HepG2 (cell line): ENCODE results near the gene TRA2B. TPM values are rescaled to one million over a fixed set of nuclear protein-coding genes. Genes with fewer than 3 reads are reported as not detected.

Experiments
- ARNT ChIP-seq: fragments of 450-650 bp; IDR thresholded peaks from 2 replicates; pipeline ENCODE4 v1.6.1; 2017
- HMG20B ChIP-seq: conservative IDR thresholded peaks from 2 replicates; pipeline ENCODE4 v1.6.1; 2016; ENCODE audit warnings: missing genetic modification reagents, missing compliant biosample characterization
- HNF4G ChIP-seq, 2 experiments: sonication (generic) in 1 of 2; formaldehyde crosslinking in 1 of 2; IDR thresholded peaks; 2 replicates each; pipeline versions ENCODE4 v1.4.0 to v1.6.1; 2011 to 2020; ENCODE audit warnings: borderline replicate concordance in 2 of 2, low read depth in 2 of 2, mild to moderate bottlenecking in 2 of 2, low read length in 1 of 2, missing genetic modification reagents in 1 of 2, moderate library complexity in 1 of 2
- KLF15 ChIP-seq: sonication (generic); formaldehyde crosslinking; IDR thresholded peaks from 2 replicates; pipeline ENCODE4 v1.8.1; 2023; ENCODE audit warnings: borderline replicate concordance, mild to moderate bottlenecking, inconsistent platforms, missing genetic modification reagents, mixed read lengths
- SAFB2 ChIP-seq: sonication (generic); formaldehyde crosslinking; IDR thresholded peaks from 2 replicates; pipeline ENCODE4 v1.5.1; 2020; ENCODE audit warnings: missing genetic modification reagents, low read depth, mild to moderate bottlenecking, borderline replicate concordance
- ZBTB38 ChIP-seq: sonication (generic); formaldehyde crosslinking; IDR thresholded peaks from 2 replicates; pipeline ENCODE4 v1.5.1; 2020; ENCODE audit warnings: mild to moderate bottlenecking, missing genetic modification reagents
- ZNF281 ChIP-seq: sonication (generic); formaldehyde crosslinking; IDR thresholded peaks from 2 replicates; pipeline ENCODE4 v1.4.0; 2020; ENCODE audit warnings: missing genetic modification reagents, borderline replicate concordance
- ZNF724P ChIP-seq: sonication (generic); formaldehyde crosslinking; IDR thresholded peaks from 2 replicates; pipeline ENCODE4 v1.8.0; 2022; ENCODE audit warnings: missing genetic modification reagents, borderline replicate concordance
- ZNF770 ChIP-seq: sonication (generic); formaldehyde crosslinking; IDR thresholded peaks from 2 replicates; pipeline ENCODE4 v1.5.0; 2020; ENCODE audit warnings: mild to moderate bottlenecking, missing genetic modification reagents
- ZUFSP ChIP-seq: sonication (generic); formaldehyde crosslinking; IDR thresholded peaks from 2 replicates; pipeline ENCODE4 v1.9.0; 2021; ENCODE audit warnings: missing genetic modification reagents, mild to moderate bottlenecking, borderline replicate concordance
- polyA plus RNA-seq, 8 experiments: library from polyadenylated mRNA; depleted of rRNA in 3 of 8; stranded (reverse) in 7 of 8; unstranded in 1 of 8; fragments of >200 nt; fragmentation: Illumina TruSeq in 4 of 8; extraction: Trizol in 4 of 8; gene quantifications; 2 replicates each; pipeline versions ENCODE4 v1.2.1 to v1.2.3, GENCODE V29; 2011 to 2016; ENCODE audit warnings: low read depth in 4 of 8, missing spikeins in 1 of 8, mixed read lengths in 1 of 8; ENCODE audit not compliant: insufficient read depth in 1 of 8
- total RNA-seq, 5 experiments: library from RNA; depleted of rRNA; stranded (reverse); fragments of >200 nt; fragmentation: Illumina TruSeq; extraction: Trizol; gene quantifications; 2 replicates each; pipeline ENCODE4 v1.2.3, GENCODE V29; 2016; ENCODE audit warnings: low read depth in 1 of 5
- TF ChIP-seq, protein P1 (sequence below): sonication (generic); formaldehyde crosslinking; conservative IDR thresholded peaks from 2 replicates; pipeline ENCODE4 v1.5.0; 2020; ENCODE audit warnings: missing genetic modification reagents
- TF ChIP-seq, protein P2 (sequence below): sonication (generic); formaldehyde crosslinking; IDR thresholded peaks from 2 replicates; pipeline ENCODE4 v1.4.0; 2020; ENCODE audit warnings: missing genetic modification reagents
- TF ChIP-seq, protein P3 (sequence below): sonication (generic); formaldehyde crosslinking; IDR thresholded peaks from 2 replicates; pipeline ENCODE4 v1.4.0; 2020; ENCODE audit warnings: missing genetic modification reagents

TRA2B gene
- total and polyA plus RNA-seq, 2 of the 13 experiments (the other 11 are each of a cell fraction or from before 2014, with no cell fraction given) = 105 to 241 TPM

- TF ChIP-seq ZBTB38 (CRISPR knock-in tag) = no peak
- TF ChIP-seq HNF4G (IDR thresholded peaks at IDR 0.05; ENCODE audit: borderline replicate concordance, low read depth, low read length) = peak; percentile 88
- 0 out of 2 replicates have a peak, but pooled peaks have one; percentile 41 for TF ChIP-seq HNF4G (CRISPR knock-in tag; IDR thresholded peaks at IDR 0.05; ENCODE audit: borderline replicate concordance, low read depth)
- TF ChIP-seq ZUFSP (CRISPR knock-in tag) = no peak
- no peak for TF ChIP-seq ZNF770 (CRISPR knock-in tag)
- no peak for TF ChIP-seq ARNT
- no peak for TF ChIP-seq ZNF281
- TF ChIP-seq, protein P1, sequence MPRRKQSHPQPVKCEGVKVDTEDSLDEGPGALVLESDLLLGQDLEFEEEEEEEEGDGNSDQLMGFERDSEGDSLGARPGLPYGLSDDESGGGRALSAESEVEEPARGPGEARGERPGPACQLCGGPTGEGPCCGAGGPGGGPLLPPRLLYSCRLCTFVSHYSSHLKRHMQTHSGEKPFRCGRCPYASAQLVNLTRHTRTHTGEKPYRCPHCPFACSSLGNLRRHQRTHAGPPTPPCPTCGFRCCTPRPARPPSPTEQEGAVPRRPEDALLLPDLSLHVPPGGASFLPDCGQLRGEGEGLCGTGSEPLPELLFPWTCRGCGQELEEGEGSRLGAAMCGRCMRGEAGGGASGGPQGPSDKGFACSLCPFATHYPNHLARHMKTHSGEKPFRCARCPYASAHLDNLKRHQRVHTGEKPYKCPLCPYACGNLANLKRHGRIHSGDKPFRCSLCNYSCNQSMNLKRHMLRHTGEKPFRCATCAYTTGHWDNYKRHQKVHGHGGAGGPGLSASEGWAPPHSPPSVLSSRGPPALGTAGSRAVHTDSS (CRISPR knock-in tag) = no peak
- TF ChIP-seq, protein P2, sequence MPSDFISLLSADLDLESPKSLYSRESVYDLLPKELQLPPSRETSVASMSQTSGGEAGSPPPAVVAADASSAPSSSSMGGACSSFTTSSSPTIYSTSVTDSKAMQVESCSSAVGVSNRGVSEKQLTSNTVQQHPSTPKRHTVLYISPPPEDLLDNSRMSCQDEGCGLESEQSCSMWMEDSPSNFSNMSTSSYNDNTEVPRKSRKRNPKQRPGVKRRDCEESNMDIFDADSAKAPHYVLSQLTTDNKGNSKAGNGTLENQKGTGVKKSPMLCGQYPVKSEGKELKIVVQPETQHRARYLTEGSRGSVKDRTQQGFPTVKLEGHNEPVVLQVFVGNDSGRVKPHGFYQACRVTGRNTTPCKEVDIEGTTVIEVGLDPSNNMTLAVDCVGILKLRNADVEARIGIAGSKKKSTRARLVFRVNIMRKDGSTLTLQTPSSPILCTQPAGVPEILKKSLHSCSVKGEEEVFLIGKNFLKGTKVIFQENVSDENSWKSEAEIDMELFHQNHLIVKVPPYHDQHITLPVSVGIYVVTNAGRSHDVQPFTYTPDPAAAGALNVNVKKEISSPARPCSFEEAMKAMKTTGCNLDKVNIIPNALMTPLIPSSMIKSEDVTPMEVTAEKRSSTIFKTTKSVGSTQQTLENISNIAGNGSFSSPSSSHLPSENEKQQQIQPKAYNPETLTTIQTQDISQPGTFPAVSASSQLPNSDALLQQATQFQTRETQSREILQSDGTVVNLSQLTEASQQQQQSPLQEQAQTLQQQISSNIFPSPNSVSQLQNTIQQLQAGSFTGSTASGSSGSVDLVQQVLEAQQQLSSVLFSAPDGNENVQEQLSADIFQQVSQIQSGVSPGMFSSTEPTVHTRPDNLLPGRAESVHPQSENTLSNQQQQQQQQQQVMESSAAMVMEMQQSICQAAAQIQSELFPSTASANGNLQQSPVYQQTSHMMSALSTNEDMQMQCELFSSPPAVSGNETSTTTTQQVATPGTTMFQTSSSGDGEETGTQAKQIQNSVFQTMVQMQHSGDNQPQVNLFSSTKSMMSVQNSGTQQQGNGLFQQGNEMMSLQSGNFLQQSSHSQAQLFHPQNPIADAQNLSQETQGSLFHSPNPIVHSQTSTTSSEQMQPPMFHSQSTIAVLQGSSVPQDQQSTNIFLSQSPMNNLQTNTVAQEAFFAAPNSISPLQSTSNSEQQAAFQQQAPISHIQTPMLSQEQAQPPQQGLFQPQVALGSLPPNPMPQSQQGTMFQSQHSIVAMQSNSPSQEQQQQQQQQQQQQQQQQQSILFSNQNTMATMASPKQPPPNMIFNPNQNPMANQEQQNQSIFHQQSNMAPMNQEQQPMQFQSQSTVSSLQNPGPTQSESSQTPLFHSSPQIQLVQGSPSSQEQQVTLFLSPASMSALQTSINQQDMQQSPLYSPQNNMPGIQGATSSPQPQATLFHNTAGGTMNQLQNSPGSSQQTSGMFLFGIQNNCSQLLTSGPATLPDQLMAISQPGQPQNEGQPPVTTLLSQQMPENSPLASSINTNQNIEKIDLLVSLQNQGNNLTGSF (CRISPR knock-in tag) = 0 out of 2 replicates have a peak, but pooled peaks have one; percentile 2
- TF ChIP-seq HMG20B (CRISPR knock-in tag) = no peak
- TF ChIP-seq SAFB2 (CRISPR knock-in tag) = no peak
- TF ChIP-seq ZNF724P (CRISPR knock-in tag) = no peak
- TF ChIP-seq KLF15 = no peak
- TF ChIP-seq, protein P3, sequence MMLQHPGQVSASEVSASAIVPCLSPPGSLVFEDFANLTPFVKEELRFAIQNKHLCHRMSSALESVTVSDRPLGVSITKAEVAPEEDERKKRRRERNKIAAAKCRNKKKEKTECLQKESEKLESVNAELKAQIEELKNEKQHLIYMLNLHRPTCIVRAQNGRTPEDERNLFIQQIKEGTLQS (CRISPR knock-in tag) = no peak
These were observed 22.9 kb upstream of the TRA2B start (continued) for GRCh38 chr3:185960522-185961288.
